Keratinocyte (primary cell): Measurements from ENCODE around the gene TPD52L1. TPM values are rescaled to one million over a fixed set of nuclear protein-coding genes. Genes with fewer than 3 reads are reported as not detected.

Source experiments
- DNase-seq: peaks from one replicate; pipeline ENCODE4 v3.0.0-alpha.2; 2011; ENCODE audit warnings: low read depth, missing footprints, low spot score
- FAIRE-seq: peaks from 2 replicates; lab custom pipeline; 2011; peaks lifted over from hg19 to GRCh38; lab: Jason Lieb, UNC
- H2AFZ ChIP-seq: 2 replicates; pipeline ENCODE4 v1.6.0; 2012; ENCODE audit warnings: low read length, control low read depth, inconsistent platforms; ENCODE audit not compliant: control insufficient read depth
- H3K27ac ChIP-seq: 2 replicates; pipeline ENCODE4 v1.5.1; 2011; ENCODE audit warnings: low read length; ENCODE audit not compliant: control insufficient read depth, insufficient read depth
- H3K27me3 ChIP-seq: 3 replicates; pipeline ENCODE4 v1.6.0; 2011; ENCODE audit warnings: low read length; ENCODE audit not compliant: control insufficient read depth, insufficient read depth; ENCODE audit errors: extremely low read depth
- H3K36me3 ChIP-seq, 2 experiments: 2 replicates in 1 of 2; 3 replicates in 1 of 2; pipeline ENCODE4 v1.5.1; 2011; ENCODE audit warnings: low read length in 2 of 2, mild to moderate bottlenecking in 1 of 2; ENCODE audit not compliant: control insufficient read depth in 2 of 2, insufficient read depth in 2 of 2; ENCODE audit errors: extremely low read depth in 1 of 2
- H3K4me1 ChIP-seq: 3 replicates; pipeline ENCODE4 v1.5.1; 2011; ENCODE audit warnings: low read length; ENCODE audit not compliant: control insufficient read depth, insufficient read depth; ENCODE audit errors: extremely low read depth
- H3K4me2 ChIP-seq: 3 replicates; pipeline ENCODE4 v1.6.0; 2011; ENCODE audit warnings: low read depth, low read length; ENCODE audit not compliant: control insufficient read depth, insufficient read depth; ENCODE audit errors: extremely low read depth
- H3K4me3 ChIP-seq, 3 experiments: fragments of 200-600 bp in 1 of 3; sonication (generic) in 1 of 3; 2 replicates in 2 of 3; 3 replicates in 1 of 3; pipeline ENCODE4 v1.5.1; 2011 to 2016; ENCODE audit warnings: low read length in 3 of 3, mild to moderate bottlenecking in 3 of 3, control low read depth in 2 of 3, inconsistent platforms in 1 of 3, low read depth in 1 of 3, mixed read lengths in 1 of 3, mixed run types in 1 of 3, moderate library complexity in 1 of 3; ENCODE audit not compliant: control insufficient read depth in 2 of 3, insufficient read depth in 2 of 3; ENCODE audit errors: extremely low read depth in 1 of 3
- H3K79me2 ChIP-seq: 2 replicates; pipeline ENCODE4 v1.6.0; 2012; ENCODE audit warnings: low read length; ENCODE audit not compliant: control insufficient read depth, insufficient read depth
- H3K9ac ChIP-seq: 3 replicates; pipeline ENCODE4 v1.6.0; 2011; ENCODE audit warnings: low read length; ENCODE audit not compliant: control insufficient read depth, insufficient read depth; ENCODE audit errors: extremely low read depth
- H3K9me1 ChIP-seq: 3 replicates; pipeline ENCODE4 v1.6.0; 2011; ENCODE audit warnings: low read length; ENCODE audit not compliant: control insufficient read depth, insufficient read depth; ENCODE audit errors: extremely low read depth
- H3K9me3 ChIP-seq: 2 replicates; pipeline ENCODE4 v1.5.1; 2012; ENCODE audit warnings: low read depth, low read length; ENCODE audit not compliant: control insufficient read depth
- H4K20me1 ChIP-seq: 3 replicates; pipeline ENCODE4 v1.6.0; 2011; ENCODE audit warnings: low read length; ENCODE audit not compliant: control insufficient read depth, insufficient read depth; ENCODE audit errors: extremely low read depth
- CTCF ChIP-seq, 3 experiments: IDR thresholded peaks in 1 of 3; conservative IDR thresholded peaks in 1 of 3; optimal IDR thresholded peaks in 1 of 3; 2 replicates in 2 of 3; 3 replicates in 1 of 3; pipeline versions ENCODE3 to v1.5.1; 2011; ENCODE audit warnings: low read length in 3 of 3, mild to moderate bottlenecking in 3 of 3, moderate library complexity in 2 of 3, control low read depth in 1 of 3, inconsistent platforms in 1 of 3; ENCODE audit not compliant: insufficient read depth in 2 of 3; ENCODE audit errors: extremely low read depth in 1 of 3
- EZH2 ChIP-seq: IDR thresholded peaks from one replicate; pipeline ENCODE4 v1.6.1; 2012; ENCODE audit warnings: inconsistent platforms, mild to moderate bottlenecking, low read length, moderate library complexity
- dilution Hi-C: fragments of 300-500 bp; cut with MboI; formaldehyde crosslinking; loops from one replicate; pipeline ENCODE4 v1.7.0; 2020; ENCODE audit warnings: low sequenced_read_pairs; ENCODE audit not compliant: extremely low pct_ligation_motif_present
- polyA plus RNA-seq, 5 experiments: library from polyadenylated mRNA; depleted of rRNA in 3 of 5; stranded (reverse) in 3 of 5; stranded (forward) in 1 of 5; unstranded in 1 of 5; fragments of >200 nt; gene quantifications; 1 replicate in 1 of 5; 2 replicates in 3 of 5; 3 replicates in 1 of 5; pipeline versions ENCODE4 v1.2.1 to v1.2.3, GENCODE V29; 2011 to 2012; ENCODE audit warnings: missing spikeins in 2 of 5, low read depth in 1 of 5, low replicate concordance in 1 of 5

Gene TPD52L1
- polyA plus RNA-seq, 1 donor (not counting 4 experiments of a cell fraction or from before 2014, with no cell fraction given): 135 TPM

- dilution Hi-C loops: no loop called here
- Histone ChIP-seq H3K27me3 (no peaks in the 10 kb centered on the region), H3K4me1 (no peaks in the 10 kb centered on the region), H3K9me3 (no peaks in the 10 kb centered on the region), H3K36me3 (no peaks in the 10 kb centered on the region), H3K9me1 (no peaks in the 10 kb centered on the region), H3K27ac (no peak overlapping the region), H3K79me2 (no peaks in the 10 kb centered on the region), H4K20me1 (no peaks in the 10 kb centered on the region), H3K9ac (no peak overlapping the region), H2AFZ (no peak overlapping the region), H3K4me2 (no peak overlapping the region), H3K4me3 (no peak overlapping the region)
- DNase-seq (no peak), FAIRE-seq (no peak)
- TF ChIP-seq CTCF (optimal IDR thresholded peaks at IDR 0.05 in 1 of 3, IDR thresholded peaks at IDR 0.05 in 1 of 3, conservative IDR thresholded peaks at IDR 0.05 in 1 of 3; ENCODE audit: extremely low read depth in 1 of 3, insufficient read depth in 2 of 3, low read length in 3 of 3) (no peak), EZH2 (no peak)
Observed at GRCh38 chr6:125213939-125214338, 60.4 kb downstream of the TPD52L1 start.

GRCh38 chr6:125215252-125215819 is 61.8 kb downstream of the TPD52L1 start:
- FAIRE-seq: no peak
- dilution Hi-C loops: no loop called here
- no peaks in the 10 kb centered on the region for H3K9me1 ChIP-seq

More at GRCh38 chr6:125215252-125215819, 61.8 kb downstream of the TPD52L1 start:
- Histone ChIP-seq H4K20me1 (no peaks in the 10 kb centered on the region), H3K9ac (no peak overlapping the region), H3K4me3 (no peak overlapping the region), H3K4me1 (no peaks in the 10 kb centered on the region), H2AFZ (no peak overlapping the region), H3K36me3 (no peaks in the 10 kb centered on the region), H3K9me3 (no peaks in the 10 kb centered on the region), H3K4me2 (no peak overlapping the region), H3K27me3 (no peaks in the 10 kb centered on the region), H3K79me2 (no peaks in the 10 kb centered on the region), H3K27ac (no peak overlapping the region)
- no peak for TF ChIP-seq EZH2
- TF ChIP-seq CTCF (optimal IDR thresholded peaks at IDR 0.05 in 1 of 3, IDR thresholded peaks at IDR 0.05 in 1 of 3, conservative IDR thresholded peaks at IDR 0.05 in 1 of 3; ENCODE audit: extremely low read depth in 1 of 3, insufficient read depth in 2 of 3, low read length in 3 of 3): no peak
- DNase-seq: no peak
